ENCODE results near the gene NDN. TPM values are rescaled to one million over a fixed set of nuclear protein-coding genes. Genes with fewer than 3 reads are reported as not detected.

The NDN gene
- total and polyA plus RNA-seq, 2 of the 8 experiments (the other 6 are each of a cell fraction or from before 2014, with no cell fraction given): 29.4 to 39.3 TPM

Other genes with a start within 250 kb of the NDN start
- gene GOLGA6L2, start 240.1 kb downstream of the NDN start, total RNA-seq (2021; fragmentation: NEBNext Ultra II Directional; extraction: Animal tissue kit (Norgen Biotek cat#: 25700)): not detected in 2 replicates
- not detected in 2 replicates for gene GOLGA6L2, start 240.1 kb downstream of the NDN start, polyA plus RNA-seq (2011; rRNA removed)
- gene MKRN3, start 121.6 kb downstream of the NDN start, total RNA-seq (2021; fragmentation: NEBNext Ultra II Directional; extraction: Animal tissue kit (Norgen Biotek cat#: 25700)): not detected in 2 replicates
- not detected in 2 replicates for gene MKRN3, start 121.6 kb downstream of the NDN start, polyA plus RNA-seq (2011; rRNA removed)
- 4.5 TPM in 2 replicates for gene MAGEL2, start 39.4 kb downstream of the NDN start, total RNA-seq (2021; fragmentation: NEBNext Ultra II Directional; extraction: Animal tissue kit (Norgen Biotek cat#: 25700))
- gene MAGEL2, start 39.4 kb downstream of the NDN start, polyA plus RNA-seq (2011; rRNA removed): 0.63 and 1.1 TPM in 2 replicates

Measured in H1 (cell line).